HFF-Myc (cell line): ENCODE data around the gene JMJD1C.

ENCODE experiments used
- DNase-seq: peaks from one replicate; pipeline ENCODE4 v3.0.0-alpha.2; 2011; ENCODE audit warnings: low read depth; ENCODE audit errors: extremely low read depth
- H3K4me3 ChIP-seq: replicated peaks from 2 replicates; pipeline ENCODE4 v1.5.1; 2011; ENCODE audit warnings: low read depth, mild to moderate bottlenecking, control low read depth, low read length
- CTCF ChIP-seq: IDR thresholded peaks from 2 replicates; pipeline ENCODE4 v1.5.1; 2012; ENCODE audit warnings: mild to moderate bottlenecking, low read depth, low read length, control low read depth; ENCODE audit errors: missing control alignments

Gene JMJD1C

GRCh38 chr10:63260860-63261251 lies 204.9 kb downstream of the JMJD1C start:
- no peak for TF ChIP-seq CTCF
- H3K4me3 ChIP-seq: no peak overlapping the region
- DNase-seq: no peak

GRCh38 chr10:63260103-63260859 lies 205.5 kb downstream of the JMJD1C start:
- TF ChIP-seq CTCF: no peak
- no peak overlapping the region for H3K4me3 ChIP-seq
- DNase-seq: no peak

GRCh38 chr10:63258920-63259678 lies 206.7 kb downstream of the JMJD1C start:
- TF ChIP-seq CTCF: no peak
- no peak for DNase-seq
- H3K4me3 ChIP-seq: no peak overlapping the region

- TF ChIP-seq CTCF: no peak
- DNase-seq: no peak
Measured at GRCh38 chr10:63257778-63258177, 208.0 kb downstream of the JMJD1C start.

GRCh38 chr10:63256009-63256773 lies 209.6 kb downstream of the JMJD1C start:
- no peak overlapping the region for H3K4me3 ChIP-seq

More at GRCh38 chr10:63257778-63258177, 208.0 kb downstream of the JMJD1C start:
- no peak overlapping the region for H3K4me3 ChIP-seq

GRCh38 chr10:63255316-63255715 lies 210.5 kb downstream of the JMJD1C start:
- no peak for TF ChIP-seq CTCF
- DNase-seq: no peak
- no peak overlapping the region for H3K4me3 ChIP-seq

More at GRCh38 chr10:63256009-63256773, 209.6 kb downstream of the JMJD1C start:
- no peak for TF ChIP-seq CTCF
- no peak for DNase-seq
